Activated CD8-positive, alpha-beta memory T cell treated with anti-CD3 and anti-CD28 coated beads, Interleukin-2, amount 10 ng/mL, durations not matched to agents 7 days and 5 days (primary cell): ENCODE measurements around the gene CAPN12. TPM values are rescaled to one million over a fixed set of nuclear protein-coding genes. Genes with fewer than 3 reads are reported as not detected.
"Not testable (repeated sequence)": the region's sequence is repeated elsewhere in the genome, so short reads cannot be mapped to it uniquely, and the experiment has no call there.

ENCODE experiments used
- ATAC-seq: fragments of 150-1000 bp; cut with Tn5 transposase; one replicate; pipeline ENCODE4 v1.10.0; 2021; ENCODE audit warnings: moderate library complexity
- CTCF ChIA-PET: fragments of 350-600 bp; sonication (Branson Sonifier 250); formaldehyde crosslinking; loops from one replicate; lab custom pipeline; 2021; ENCODE audit warnings: antibody characterized with exemption; lab: Charles Lee
- DNase-seq: peaks from one replicate; pipeline ENCODE4 v3.0.0-alpha.2; 2020
- H3K27ac Mint-ChIP-seq: one replicate; pipeline ENCODE4 v1.8.0; 2021; ENCODE audit warnings: mild to moderate bottlenecking, mixed read lengths
- H3K27me3 Mint-ChIP-seq: one replicate; pipeline ENCODE4 v1.8.0; 2021; ENCODE audit warnings: mixed read lengths
- H3K36me3 Mint-ChIP-seq: one replicate; pipeline ENCODE4 v1.8.0; 2021; ENCODE audit warnings: mild to moderate bottlenecking, mixed read lengths
- H3K4me1 Mint-ChIP-seq: one replicate; pipeline ENCODE4 v1.8.0; 2021; ENCODE audit warnings: mixed read lengths
- H3K4me3 Mint-ChIP-seq: one replicate; pipeline ENCODE4 v1.8.0; 2021; ENCODE audit warnings: mild to moderate bottlenecking, moderate library complexity, mixed read lengths
- H3K9me3 Mint-ChIP-seq: one replicate; pipeline ENCODE4 v1.8.0; 2022; ENCODE audit warnings: low read depth, mixed read lengths
- total RNA-seq, 2 experiments: library from RNA; stranded (reverse); gene quantifications; one replicate each; pipeline ENCODE4 v1.2.3, GENCODE V29; 2021

Gene CAPN12
- total RNA-seq, 2 experiments from 2014 or later, result 8.4 to 17.5 TPM

DNA sequence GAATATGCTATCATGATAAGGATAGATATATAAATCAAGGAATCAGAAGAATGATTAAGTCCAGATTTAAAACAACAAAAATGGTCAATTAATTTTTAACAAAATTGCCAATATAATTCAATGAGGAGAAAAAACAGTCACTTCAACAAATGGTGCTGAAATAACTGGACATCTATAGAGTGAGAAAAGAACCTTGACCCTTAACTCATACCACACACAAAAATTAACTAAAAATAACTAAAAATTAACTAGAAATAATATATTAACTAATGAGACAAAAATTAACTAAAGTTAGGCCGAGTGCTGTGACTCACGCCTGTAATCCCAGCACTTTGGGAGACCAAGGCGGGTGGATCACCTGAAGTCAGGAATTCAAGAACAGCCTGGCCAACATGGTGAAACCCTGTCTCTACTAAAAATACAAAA, 19.5 kb upstream of the CAPN12 start:
- Mint-ChIP-seq H3K4me3 (no peak overlapping the region), H3K27me3 (no peaks in the 10 kb centered on the region), H3K36me3 (no peaks in the 10 kb centered on the region), H3K4me1 (peaks cover 2% of the 10 kb centered on the region), H3K9me3 (no peaks in the 10 kb centered on the region), H3K27ac (no peak overlapping the region)
- ATAC-seq, result no peak
- no peak for DNase-seq
- CTCF ChIA-PET, result interaction anchor here (0.5 kb wide), 1 partner anchor 356 kb away, joined by 3 read pairs; no protein-coding TSS in a partner anchor

DNA sequence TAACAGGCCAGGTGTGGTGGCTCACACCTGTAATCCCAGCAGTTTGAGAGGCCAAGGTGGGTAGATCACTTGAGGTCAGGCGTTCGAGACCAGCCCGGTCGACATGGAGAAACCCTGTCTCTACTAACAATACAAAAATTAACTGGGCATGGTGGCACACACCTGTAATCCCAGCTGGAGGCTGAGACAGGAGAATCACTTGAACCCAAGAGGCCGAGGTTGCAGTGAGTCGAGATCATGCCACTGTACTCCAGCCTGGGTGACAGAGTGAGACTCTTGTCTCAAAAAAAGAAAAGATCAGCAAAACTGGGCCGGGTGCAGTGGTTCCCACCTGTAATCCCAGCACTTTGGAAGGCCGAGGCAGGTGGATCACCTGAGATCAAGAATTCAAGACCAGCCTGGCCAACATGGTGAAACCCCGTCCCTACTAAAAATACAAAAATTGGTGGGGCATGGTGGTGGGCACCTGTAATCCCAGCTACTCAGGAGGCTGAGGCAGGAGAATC, 17.7 kb upstream of the CAPN12 start:
- ATAC-seq, H3K27me3 Mint-ChIP-seq, H3K27ac Mint-ChIP-seq, H3K4me1 Mint-ChIP-seq, H3K9me3 Mint-ChIP-seq, H3K36me3 Mint-ChIP-seq, H3K4me3 Mint-ChIP-seq, DNase-seq: not testable (repeated sequence)
- CTCF ChIA-PET, result interaction anchor here (0.7 to 1.4 kb wide), 3 partner anchors 74 to 268 kb away, joined by 3 read pairs; no protein-coding TSS in a partner anchor

DNA sequence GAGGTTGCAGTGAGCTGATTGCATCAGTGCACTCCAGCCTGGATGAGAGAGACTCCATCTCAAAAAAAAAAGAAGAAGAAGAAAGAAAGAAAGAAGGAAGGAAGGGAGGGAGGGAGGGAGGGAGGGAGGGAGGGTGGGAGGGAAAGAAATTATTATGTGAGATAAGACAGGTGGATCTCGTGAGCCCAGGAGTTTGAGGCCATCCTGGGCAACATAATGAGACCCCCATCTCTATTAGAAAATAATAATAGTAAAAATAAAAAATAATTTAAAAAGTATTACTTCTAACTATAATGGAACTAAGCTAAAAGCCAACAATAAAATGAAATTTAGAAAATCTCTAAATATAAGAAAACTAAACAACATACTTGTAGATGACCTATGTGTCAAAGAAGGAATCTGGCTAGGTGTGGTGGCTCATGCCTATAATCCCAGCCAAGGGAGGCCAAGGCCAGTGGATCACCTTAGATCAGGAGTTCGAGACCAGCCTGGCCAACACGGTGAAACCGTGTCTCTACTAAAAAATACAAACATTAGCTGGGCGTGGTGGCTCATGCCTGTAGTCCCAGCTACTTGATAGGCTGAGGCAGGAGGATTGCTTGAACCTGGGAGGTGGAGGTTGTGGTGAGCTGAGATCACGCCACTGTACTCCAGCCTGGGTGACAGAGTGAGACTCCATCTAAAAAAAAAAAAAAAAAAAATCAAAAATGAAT, 16.7 kb upstream of the CAPN12 start:
- not testable (repeated sequence) for H3K36me3 Mint-ChIP-seq, H3K9me3 Mint-ChIP-seq, H3K4me1 Mint-ChIP-seq, H3K27ac Mint-ChIP-seq, DNase-seq, ATAC-seq, H3K27me3 Mint-ChIP-seq, H3K4me3 Mint-ChIP-seq
- CTCF ChIA-PET, result interaction anchor here (0.7 to 1.4 kb wide), 5 partner anchors 9 to 269 kb away, joined by 3 to 4 read pairs (median 3); partner anchors contain the start of genes MRPS12 and SARS2

- DNase-seq, result no peak
- Mint-ChIP-seq H3K9me3 (no peaks in the 10 kb centered on the region), H3K4me3 (no peak overlapping the region), H3K36me3 (no peaks in the 10 kb centered on the region), H3K4me1 (no peaks in the 10 kb centered on the region), H3K27ac (no peak overlapping the region), H3K27me3 (peaks cover 3% of the 10 kb centered on the region)
- ATAC-seq, result no peak
- CTCF ChIA-PET, result no interaction called here
Observed at GRCh38 chr19:38759590-38760003, 15.3 kb upstream of the CAPN12 start.

- CTCF ChIA-PET, H3K9me3 Mint-ChIP-seq, H3K36me3 Mint-ChIP-seq, ATAC-seq, H3K27ac Mint-ChIP-seq, DNase-seq, H3K4me1 Mint-ChIP-seq, H3K4me3 Mint-ChIP-seq: not testable (repeated sequence)
- peaks cover 18% of the 10 kb centered on the region for H3K27me3 Mint-ChIP-seq
Observed at GRCh38 chr19:38754196-38754595, 9.9 kb upstream of the CAPN12 start.

GRCh38 chr19:38753783-38754182, 9.5 kb upstream of the CAPN12 start:
- ATAC-seq, DNase-seq, H3K4me1 Mint-ChIP-seq, CTCF ChIA-PET, H3K4me3 Mint-ChIP-seq, H3K27ac Mint-ChIP-seq, H3K9me3 Mint-ChIP-seq, H3K36me3 Mint-ChIP-seq: not testable (repeated sequence)
- peaks cover 18% of the 10 kb centered on the region for H3K27me3 Mint-ChIP-seq

GRCh38 chr19:38745316-38745715, 1.0 kb upstream of the CAPN12 start:
- Mint-ChIP-seq H3K36me3 (no peaks in the 10 kb centered on the region), H3K9me3 (no peaks in the 10 kb centered on the region), H3K27me3 (peaks cover 6% of the 10 kb centered on the region), H3K27ac (no peak overlapping the region), H3K4me1 (no peaks in the 10 kb centered on the region), H3K4me3 (no peak overlapping the region)
- ATAC-seq (no peak), DNase-seq (no peak)
- CTCF ChIA-PET, result no interaction called here

DNA sequence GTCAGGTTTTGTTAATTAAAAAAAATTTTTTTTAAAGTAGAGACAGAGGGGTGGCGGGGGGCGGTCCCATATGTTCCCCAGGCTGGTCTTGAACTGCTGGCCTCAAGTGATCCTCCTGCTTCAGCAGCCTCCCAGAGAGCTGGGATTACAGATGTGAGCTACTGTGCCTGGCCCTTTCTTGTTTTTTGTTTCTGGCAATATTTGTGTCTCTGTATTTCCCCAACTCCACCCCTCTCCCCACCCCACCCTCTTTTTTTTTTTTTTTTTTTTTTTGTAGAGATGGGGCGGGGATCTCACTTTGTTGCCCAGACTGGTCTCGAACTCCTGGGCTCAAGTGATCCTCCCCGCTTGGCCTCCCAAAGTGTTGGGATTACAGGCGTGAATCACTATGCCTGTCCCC, 600 bp upstream of the CAPN12 start:
- H3K4me3 Mint-ChIP-seq, result no peak overlapping the region
- no peak for DNase-seq
- peaks cover 2% of the 10 kb centered on the region for H3K27me3 Mint-ChIP-seq
- H3K9me3 Mint-ChIP-seq, result no peaks in the 10 kb centered on the region
- no peak overlapping the region for H3K27ac Mint-ChIP-seq
- CTCF ChIA-PET, result no interaction called here
- no peak for ATAC-seq
- H3K36me3 Mint-ChIP-seq, result no peaks in the 10 kb centered on the region
- H3K4me1 Mint-ChIP-seq, result peaks cover 1% of the 10 kb centered on the region

GRCh38 chr19:38743394-38744297, 628 bp downstream of the CAPN12 start:
- peaks cover 12% of the 10 kb centered on the region for H3K4me1 Mint-ChIP-seq
- no peaks in the 10 kb centered on the region for H3K9me3 Mint-ChIP-seq
- ATAC-seq (no peak), DNase-seq (no peak)
- H3K4me3 Mint-ChIP-seq, result no peak overlapping the region
- CTCF ChIA-PET, result no interaction called here
- peaks cover 2% of the 10 kb centered on the region for H3K27me3 Mint-ChIP-seq
- H3K36me3 Mint-ChIP-seq, result no peaks in the 10 kb centered on the region
- no peak overlapping the region for H3K27ac Mint-ChIP-seq

- H3K27me3 Mint-ChIP-seq, result peaks cover under 1% of the 10 kb centered on the region
- DNase-seq (no peak), ATAC-seq (no peak)
- H3K9me3 Mint-ChIP-seq, result no peaks in the 10 kb centered on the region
- peaks cover 15% of the 10 kb centered on the region for H3K4me1 Mint-ChIP-seq
- no peak overlapping the region for H3K27ac Mint-ChIP-seq
- CTCF ChIA-PET, result interaction anchor here (1.0 kb wide), 1 partner anchor 145 kb away, joined by 3 read pairs; no protein-coding TSS in a partner anchor
- no peak overlapping the region for H3K4me3 Mint-ChIP-seq
- H3K36me3 Mint-ChIP-seq, result no peaks in the 10 kb centered on the region
Observed at GRCh38 chr19:38742906-38743305, 1.4 kb downstream of the CAPN12 start.

DNA sequence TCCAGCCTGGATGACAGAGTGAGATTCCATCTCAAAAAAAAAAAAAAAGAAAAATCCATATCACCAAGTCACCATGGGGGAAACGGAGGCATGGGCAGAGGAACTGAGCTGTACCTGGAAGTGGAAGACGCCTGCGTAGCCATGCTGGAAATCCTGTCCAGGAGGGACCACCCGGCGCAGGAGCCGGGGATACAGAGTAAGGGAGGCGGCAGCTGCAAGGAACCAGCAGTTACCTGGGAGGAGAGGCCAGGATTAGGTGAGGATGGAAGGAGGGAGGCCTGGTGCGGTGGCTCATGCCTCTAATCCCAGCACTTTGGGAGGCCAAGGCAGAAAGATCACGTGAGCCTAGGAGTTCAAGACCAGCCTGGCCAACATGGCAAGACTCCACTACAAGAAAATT, 2.0 kb downstream of the CAPN12 start:
- no peak for ATAC-seq
- Mint-ChIP-seq H3K4me1 (peaks cover 18% of the 10 kb centered on the region), H3K36me3 (no peaks in the 10 kb centered on the region), H3K27ac (peak overlapping the region; percentile 45), H3K27me3 (peaks cover 4% of the 10 kb centered on the region), H3K4me3 (no peak overlapping the region), H3K9me3 (no peaks in the 10 kb centered on the region)
- DNase-seq, result no peak
- CTCF ChIA-PET, result interaction anchor here (1.0 kb wide), 1 partner anchor 146 kb away, joined by 3 read pairs; no protein-coding TSS in a partner anchor

GRCh38 chr19:38741670-38742069, 2.6 kb downstream of the CAPN12 start:
- Mint-ChIP-seq H3K4me3 (no peak overlapping the region), H3K4me1 (peaks cover 18% of the 10 kb centered on the region), H3K9me3 (no peaks in the 10 kb centered on the region), H3K27ac (no peak overlapping the region), H3K27me3 (peaks cover 4% of the 10 kb centered on the region), H3K36me3 (no peaks in the 10 kb centered on the region)
- DNase-seq, result no peak
- no peak for ATAC-seq
- CTCF ChIA-PET, result interaction anchor here (0.8 kb wide), 1 partner anchor 339 kb away, joined by 3 read pairs; the partner anchor contains the start of gene FAM98C

GRCh38 chr19:38740932-38741331, 3.3 kb downstream of the CAPN12 start:
- no peaks in the 10 kb centered on the region for H3K36me3 Mint-ChIP-seq
- H3K4me1 Mint-ChIP-seq, result peaks cover 21% of the 10 kb centered on the region
- H3K9me3 Mint-ChIP-seq, result no peaks in the 10 kb centered on the region
- no peak overlapping the region for H3K4me3 Mint-ChIP-seq
- no peak for DNase-seq
- CTCF ChIA-PET, result interaction anchor here (1.4 kb wide), 1 partner anchor 16 kb away, joined by 3 read pairs; no protein-coding TSS in a partner anchor
- peaks cover 4% of the 10 kb centered on the region for H3K27me3 Mint-ChIP-seq
- no peak overlapping the region for H3K27ac Mint-ChIP-seq
- ATAC-seq, result no peak
